H1 (cell line): ENCODE results near the gene P2RX2. TPM values are rescaled to one million over a fixed set of nuclear protein-coding genes. Genes with fewer than 3 reads are reported as not detected.

Experiments
- CTCF ChIA-PET: fragments of 300-600 bp; sonication (Branson Sonifier 250); formaldehyde crosslinking; loops from one replicate; lab custom pipeline; 2021; ENCODE audit not compliant: partially characterized antibody; lab: Charles Lee
- POLR2A ChIA-PET: fragments of 300-600 bp; sonication (Branson Sonifier 250); formaldehyde crosslinking; loops from one replicate; lab custom pipeline; 2021; ENCODE audit warnings: inconsistent platforms; ENCODE audit not compliant: partially characterized antibody; lab: Charles Lee
- DNase-seq, 2 experiments: peaks; one replicate each; pipeline versions ENCODE4 v3.0.0 to v3.0.0-alpha.2; 2010 to 2022; ENCODE audit warnings: low spot score in 2 of 2, low read depth in 1 of 2, mixed read lengths in 1 of 2
- FAIRE-seq: peaks from 2 replicates; lab custom pipeline; 2011; peaks lifted over from hg19 to GRCh38; lab: Jason Lieb, UNC
- H2AFZ ChIP-seq: 2 replicates; pipeline ENCODE4 v1.8.1; 2012; ENCODE audit warnings: low read length, inconsistent platforms
- H2AK5ac ChIP-seq: 2 replicates; pipeline ENCODE4 v1.6.1; 2013; ENCODE audit warnings: low read depth, low read length
- H2BK120ac ChIP-seq: replicated peaks from 2 replicates; pipeline ENCODE3; 2013; ENCODE audit warnings: low read depth, low read length, inconsistent platforms
- H2BK12ac ChIP-seq: 2 replicates; pipeline ENCODE4 v1.6.1; 2013; ENCODE audit warnings: low read depth, low read length
- H2BK15ac ChIP-seq: 2 replicates; pipeline ENCODE4 v1.6.1; 2013; ENCODE audit warnings: low read length
- H2BK20ac ChIP-seq: 2 replicates; pipeline ENCODE4 v1.6.1; 2013; ENCODE audit warnings: low read length
- H2BK5ac ChIP-seq: 2 replicates; pipeline ENCODE4 v1.6.1; 2013; ENCODE audit warnings: low read depth, low read length
- H3K14ac ChIP-seq: 2 replicates; pipeline ENCODE4 v1.6.1; 2013; ENCODE audit warnings: inconsistent platforms; ENCODE audit not compliant: insufficient read length
- H3K18ac ChIP-seq: 2 replicates; pipeline ENCODE4 v1.6.1; 2013; ENCODE audit warnings: low read length; ENCODE audit errors: extremely low read depth
- H3K23ac ChIP-seq: 2 replicates; pipeline ENCODE4 v1.6.1; 2013; ENCODE audit warnings: inconsistent platforms; ENCODE audit not compliant: insufficient read length
- H3K23me2 ChIP-seq: 2 replicates; pipeline ENCODE4 v1.6.1; 2013; ENCODE audit warnings: low read depth, low read length
- H3K27ac ChIP-seq: 2 replicates; pipeline ENCODE4 v1.6.1; 2011; ENCODE audit warnings: low read depth, low read length, inconsistent platforms
- H3K27me3 ChIP-seq, 4 experiments: replicated peaks in 1 of 4; 1 replicate in 1 of 4; 2 replicates in 3 of 4; pipeline versions ENCODE4 v1.6.1 to v1.8.1; 2011 to 2013; ENCODE audit warnings: low read length in 3 of 4, mild to moderate bottlenecking in 3 of 4, inconsistent platforms in 2 of 4, mixed read lengths in 2 of 4, moderate library complexity in 1 of 4; ENCODE audit not compliant: control insufficient read depth in 3 of 4, insufficient read depth in 3 of 4; ENCODE audit errors: extremely low read depth in 1 of 4
- H3K36me3 ChIP-seq, 4 experiments: 2 replicates each; pipeline versions ENCODE4 v1.6.1 to v1.8.1; 2011 to 2013; ENCODE audit warnings: mild to moderate bottlenecking in 4 of 4, low read length in 3 of 4, moderate library complexity in 2 of 4, control low read depth in 1 of 4, inconsistent platforms in 1 of 4; ENCODE audit not compliant: insufficient read depth in 4 of 4, control insufficient read depth in 2 of 4
- H3K4ac ChIP-seq: replicated peaks from 2 replicates; pipeline ENCODE3; 2013; ENCODE audit warnings: low read length, low read depth, mixed read lengths, inconsistent platforms; ENCODE audit not compliant: insufficient read length
- H3K4me1 ChIP-seq, 4 experiments: replicated peaks in 1 of 4; 1 replicate in 1 of 4; 2 replicates in 3 of 4; pipeline versions ENCODE4 v1.6.1 to v1.8.1; 2011 to 2013; ENCODE audit warnings: low read length in 3 of 4, inconsistent platforms in 2 of 4, mixed read lengths in 1 of 4; ENCODE audit not compliant: insufficient read depth in 4 of 4, control insufficient read depth in 3 of 4
- H3K4me2 ChIP-seq, 2 experiments: 2 replicates each; pipeline versions ENCODE4 v1.6.1 to v1.8.1; 2011 to 2013; ENCODE audit warnings: low read depth in 2 of 2, low read length in 2 of 2, control low read depth in 1 of 2, inconsistent platforms in 1 of 2, mild to moderate bottlenecking in 1 of 2; ENCODE audit not compliant: insufficient read depth in 1 of 2
- H3K4me3 ChIP-seq, 4 experiments: fragments of 200-600, 300-600 bp in 1 of 4; sonication (generic), shearing (Covaris generic), sonication (Bioruptor Twin) in 1 of 4; 2 replicates each; pipeline versions ENCODE4 v1.5.1 to v1.8.1; 2011 to 2016; ENCODE audit warnings: low read length in 4 of 4, low read depth in 3 of 4, control low read depth in 2 of 4, inconsistent platforms in 2 of 4, mild to moderate bottlenecking in 2 of 4, mixed read lengths in 1 of 4, moderate library complexity in 1 of 4; ENCODE audit not compliant: insufficient read depth in 2 of 4; ENCODE audit errors: extremely low read depth in 1 of 4
- H3K56ac ChIP-seq: replicated peaks from 2 replicates; pipeline ENCODE3; 2013; ENCODE audit warnings: low read depth, mild to moderate bottlenecking, mixed read lengths, low read length, inconsistent platforms; ENCODE audit not compliant: insufficient read length
- H3K79me1 ChIP-seq: 2 replicates; pipeline ENCODE4 v1.6.1; 2013; ENCODE audit warnings: low read depth, low read length, control low read depth
- H3K79me2 ChIP-seq, 2 experiments: 2 replicates each; pipeline versions ENCODE4 v1.6.1 to v1.8.1; 2012 to 2013; ENCODE audit warnings: low read length in 2 of 2, mild to moderate bottlenecking in 2 of 2, inconsistent platforms in 1 of 2; ENCODE audit not compliant: insufficient read depth in 2 of 2, control insufficient read depth in 1 of 2
- H3K9ac ChIP-seq, 4 experiments: replicated peaks in 1 of 4; 1 replicate in 1 of 4; 2 replicates in 3 of 4; pipeline versions ENCODE4 v1.6.1 to v1.8.1; 2011 to 2013; ENCODE audit warnings: low read depth in 3 of 4, low read length in 3 of 4, control low read depth in 2 of 4, mild to moderate bottlenecking in 2 of 4, moderate library complexity in 2 of 4, inconsistent platforms in 1 of 4; ENCODE audit errors: extremely low read depth in 1 of 4
- H3K9me3 ChIP-seq, 2 experiments: 2 replicates each; pipeline versions ENCODE4 v1.6.1 to v1.8.1; 2012 to 2013; ENCODE audit warnings: mild to moderate bottlenecking in 2 of 2, moderate library complexity in 2 of 2, control low read depth in 1 of 2, inconsistent platforms in 1 of 2, low read depth in 1 of 2, low read length in 1 of 2, mixed read lengths in 1 of 2; ENCODE audit not compliant: insufficient read depth in 2 of 2
- H4K20me1 ChIP-seq, 2 experiments: replicated peaks in 1 of 2; 2 replicates each; pipeline versions ENCODE3 to v1.8.1; 2011 to 2013; ENCODE audit warnings: inconsistent platforms in 2 of 2, low read length in 2 of 2, mild to moderate bottlenecking in 1 of 2; ENCODE audit not compliant: insufficient read depth in 2 of 2, control insufficient read depth in 1 of 2
- H4K5ac ChIP-seq: 2 replicates; pipeline ENCODE4 v1.6.1; 2013; ENCODE audit warnings: low read length, low read depth, mixed read lengths, inconsistent platforms; ENCODE audit not compliant: insufficient read length
- H4K8ac ChIP-seq: 2 replicates; pipeline ENCODE4 v1.8.0; 2013; ENCODE audit warnings: mild to moderate bottlenecking, moderate library complexity, low read length, inconsistent platforms; ENCODE audit not compliant: insufficient read depth; ENCODE audit errors: extremely low read depth
- H4K91ac ChIP-seq: replicated peaks from 2 replicates; pipeline ENCODE3; 2013; ENCODE audit warnings: low read length, mixed read lengths, inconsistent platforms; ENCODE audit not compliant: insufficient read length
- ATF2 ChIP-seq: IDR thresholded peaks from 2 replicates; pipeline ENCODE4 v1.6.1; 2012; ENCODE audit warnings: low read length, inconsistent platforms
- CBX8 ChIP-seq: fragments of 300-800, 300-1000 bp; sonication (generic); IDR thresholded peaks from 2 replicates; pipeline ENCODE4 v1.7.1; 2016; ENCODE audit warnings: low read depth, low read length, borderline replicate concordance
- CHD1 ChIP-seq: IDR thresholded peaks from 2 replicates; pipeline ENCODE4 v1.6.1; 2012; ENCODE audit warnings: low read depth, low read length, improper control_type of control experiment
- CHD2 ChIP-seq: IDR thresholded peaks from 2 replicates; pipeline ENCODE4 v1.6.1; 2012; ENCODE audit warnings: low read length, improper control_type of control experiment
- CREB1 ChIP-seq: IDR thresholded peaks from 2 replicates; pipeline ENCODE4 v1.6.1; 2012; ENCODE audit warnings: inconsistent platforms
- E2F6 ChIP-seq: IDR thresholded peaks from 2 replicates; pipeline ENCODE4 v1.6.1; 2012; ENCODE audit warnings: inconsistent platforms
- GABPA ChIP-seq: IDR thresholded peaks from 2 replicates; pipeline ENCODE4 v1.6.1; 2011; ENCODE audit warnings: mild to moderate bottlenecking, low read length, moderate library complexity, borderline replicate concordance; ENCODE audit not compliant: insufficient read depth
- KDM1A ChIP-seq: fragments of 200-600, 300-600 bp; sonication (generic); IDR thresholded peaks from 2 replicates; pipeline ENCODE4 v1.7.1; 2016; ENCODE audit warnings: mild to moderate bottlenecking, low read length, borderline replicate concordance
- SIN3A ChIP-seq, 2 experiments: IDR thresholded peaks in 1 of 2; conservative IDR thresholded peaks in 1 of 2; 2 replicates each; pipeline ENCODE4 v1.6.1; 2011 to 2012; ENCODE audit warnings: low read length in 2 of 2, improper control_type of control experiment in 1 of 2, low read depth in 1 of 2, mild to moderate bottlenecking in 1 of 2
- SRF ChIP-seq: IDR thresholded peaks from 2 replicates; pipeline ENCODE4 v1.6.1; 2011; ENCODE audit warnings: mild to moderate bottlenecking, low read depth, low read length, moderate library complexity
- TEAD4 ChIP-seq: IDR thresholded peaks from 2 replicates; pipeline ENCODE4 v1.6.1; 2012; ENCODE audit warnings: low read depth, low read length, inconsistent platforms, mixed read lengths
- YY1 ChIP-seq: IDR thresholded peaks from 2 replicates; pipeline ENCODE4 v1.6.1; 2011; ENCODE audit warnings: low read depth, mild to moderate bottlenecking, low read length
- WGBS, 2 experiments: shearing (Covaris generic) in 1 of 2; methylation state at CpG; one replicate each; pipeline versions ENCODE4 v1.1.6 to v1.1.7; 2013 to 2015; ENCODE audit warnings: low lambda C conversion rate in 2 of 2, mixed read lengths in 2 of 2, inconsistent platforms in 1 of 2, low coverage in 1 of 2, missing lambda C conversion rate in 1 of 2; ENCODE audit not compliant: insufficient replicate concordance in 2 of 2, insufficient coverage in 1 of 2, insufficient read length in 1 of 2; ENCODE audit errors: extremely low coverage in 1 of 2, missing lambda C conversion rate in 1 of 2; 5-methylcytosine and 5-hydroxymethylcytosine counted together
- polyA plus RNA-seq, 7 experiments: library from polyadenylated mRNA; depleted of rRNA in 3 of 7; stranded (reverse) in 5 of 7; unstranded in 2 of 7; fragments of >200 nt in 5 of 7; fragments of 200-250 nt in 2 of 7; gene quantifications; 1 replicate in 5 of 7; 2 replicates in 1 of 7; 4 replicates in 1 of 7; pipeline versions ENCODE4 v1.2.1 to v1.2.3, GENCODE V29; 2011 to 2013; ENCODE audit warnings: missing spikeins in 2 of 7, mixed read lengths in 2 of 7
- total RNA-seq: library from RNA; stranded (reverse); fragmentation: NEBNext Ultra II Directional; extraction: Animal tissue kit (Norgen Biotek cat#: 25700); gene quantifications from 2 replicates; pipeline ENCODE4 v1.2.1, GENCODE V29; 2021

P2RX2 gene
- total and polyA plus RNA-seq, 2 of the 8 experiments (the other 6 are each of a cell fraction or from before 2014, with no cell fraction given), result 0.84 to 2.2 TPM

GRCh38 chr12:132661972-132662371 lies 43.4 kb downstream of the P2RX2 start:
- Histone ChIP-seq H4K91ac (no peak overlapping the region), H3K79me1 (no peaks in the 10 kb centered on the region; the same call in 1 of the 2 replicates), H3K79me2 (no peaks in the 10 kb centered on the region; a peak in 1 of 4 replicates), H3K23me2 (no peaks in the 10 kb centered on the region; the same call in 1 of the 2 replicates), H3K56ac (no peak overlapping the region), H4K5ac (no peak overlapping the region), H3K18ac (no peak overlapping the region), H3K27ac (no peak overlapping the region), H2BK15ac (no peak overlapping the region), H3K14ac (no peak overlapping the region), H4K20me1 (peaks cover 13 to 17% of the 10 kb centered on the region in 2 experiments), H2BK20ac (no peak overlapping the region), H3K36me3 (peaks cover 57 to 95% (median 91%) of the 10 kb centered on the region in 4 experiments), H3K4me2 (no peak overlapping the region), H2AFZ (no peak overlapping the region), H3K4ac (no peak overlapping the region), H3K4me1 (0 out of 7 replicates have a peak, but pooled peaks cover 0 to 3% (median 0%) of the 10 kb centered on the region in 4 experiments), H4K8ac (peak overlapping the region; percentile 41; the same call in 1 of the 2 replicates), H2AK5ac (no peak overlapping the region), H2BK12ac (no peak overlapping the region), H3K23ac (no peak overlapping the region), H3K9me3 (no peaks in the 10 kb centered on the region), H2BK5ac (no peak overlapping the region), H3K4me3 (no peak overlapping the region), H2BK120ac (no peak overlapping the region), H3K9ac (no peak overlapping the region), H3K27me3 (no peaks in the 10 kb centered on the region; a peak in 1 of 7 replicates)
- ChIA-PET CTCF (interaction anchor here (0.7 kb wide), 1 partner anchor 42 kb away, joined by 3 read pairs; no protein-coding TSS in a partner anchor), POLR2A (no interaction called here)
- WGBS, 2 experiments, result 96% methylated on average over 5 of the region's 5 CpGs; no CpG with 5 or more reads in 1 of the 2 experiments
- no peak for DNase-seq
- FAIRE-seq, result no peak
- TF ChIP-seq TEAD4, result no peak
- no peak for TF ChIP-seq ATF2
- no peak for TF ChIP-seq CHD1
- no peak for TF ChIP-seq CHD2
- TF ChIP-seq YY1, result no peak
- TF ChIP-seq SRF, result no peak
- TF ChIP-seq CREB1, result no peak
- TF ChIP-seq SIN3A (conservative IDR thresholded peaks at IDR 0.05 in 1 of 2, IDR thresholded peaks at IDR 0.05 in 1 of 2; ENCODE audit: low read depth in 1 of 2, low read length in 2 of 2), result no peak
- TF ChIP-seq GABPA, result no peak
- TF ChIP-seq CBX8, result no peak
- no peak for TF ChIP-seq KDM1A
- no peak for TF ChIP-seq E2F6
